ENCODE data around the gene MAPKAPK5.
"Not testable (repeated sequence)": the region's sequence is repeated elsewhere in the genome, so short reads cannot be mapped to it uniquely, and the experiment has no call there.

MAPKAPK5 gene

DNA sequence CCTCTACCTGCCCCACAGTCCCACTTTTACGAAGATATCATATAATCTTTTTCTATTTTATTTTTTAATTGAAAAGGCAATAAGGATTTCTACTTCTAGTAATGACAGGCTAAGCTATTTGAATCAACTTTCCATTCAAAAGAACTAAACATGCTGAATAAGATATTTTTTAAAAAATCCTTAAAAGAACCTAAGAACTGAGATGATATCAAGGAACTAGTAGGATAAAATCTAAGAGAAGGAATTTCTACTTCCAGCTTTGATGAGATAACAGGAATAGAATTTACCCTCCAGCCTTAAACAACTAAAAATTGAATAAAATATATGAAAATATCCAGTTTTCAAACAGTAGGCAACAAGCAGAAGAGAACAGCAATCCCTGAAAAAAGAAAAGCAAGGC, 101.9 kb downstream of the MAPKAPK5 start:
- H3K4me3 ChIP-seq, result no peak overlapping the region
- intact Hi-C loops (cut with DNase I; ENCODE audit: low total_unique reads), result no loop called here
- H3K36me3 ChIP-seq, result no peaks in the 10 kb centered on the region
- TF ChIP-seq, protein P1, sequence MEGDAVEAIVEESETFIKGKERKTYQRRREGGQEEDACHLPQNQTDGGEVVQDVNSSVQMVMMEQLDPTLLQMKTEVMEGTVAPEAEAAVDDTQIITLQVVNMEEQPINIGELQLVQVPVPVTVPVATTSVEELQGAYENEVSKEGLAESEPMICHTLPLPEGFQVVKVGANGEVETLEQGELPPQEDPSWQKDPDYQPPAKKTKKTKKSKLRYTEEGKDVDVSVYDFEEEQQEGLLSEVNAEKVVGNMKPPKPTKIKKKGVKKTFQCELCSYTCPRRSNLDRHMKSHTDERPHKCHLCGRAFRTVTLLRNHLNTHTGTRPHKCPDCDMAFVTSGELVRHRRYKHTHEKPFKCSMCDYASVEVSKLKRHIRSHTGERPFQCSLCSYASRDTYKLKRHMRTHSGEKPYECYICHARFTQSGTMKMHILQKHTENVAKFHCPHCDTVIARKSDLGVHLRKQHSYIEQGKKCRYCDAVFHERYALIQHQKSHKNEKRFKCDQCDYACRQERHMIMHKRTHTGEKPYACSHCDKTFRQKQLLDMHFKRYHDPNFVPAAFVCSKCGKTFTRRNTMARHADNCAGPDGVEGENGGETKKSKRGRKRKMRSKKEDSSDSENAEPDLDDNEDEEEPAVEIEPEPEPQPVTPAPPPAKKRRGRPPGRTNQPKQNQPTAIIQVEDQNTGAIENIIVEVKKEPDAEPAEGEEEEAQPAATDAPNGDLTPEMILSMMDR (IDR thresholded peaks at IDR 0.05), result no peak
- no peak overlapping the region for H3K27ac ChIP-seq
- no peak for DNase-seq
- H3K4me1 ChIP-seq, result no peaks in the 10 kb centered on the region
- no peaks in the 10 kb centered on the region for H3K9me3 ChIP-seq
- no peaks in the 10 kb centered on the region for H3K27me3 ChIP-seq

- DNase-seq; intact Hi-C loops (cut with DNase I; ENCODE audit: low total_unique reads); H3K4me3 ChIP-seq: not testable (repeated sequence)
These were observed 109.1 kb downstream of the MAPKAPK5 start for GRCh38 chr12:111950961-111951676.

More at GRCh38 chr12:111950961-111951676, 109.1 kb downstream of the MAPKAPK5 start:
- not testable (repeated sequence) for H3K36me3 ChIP-seq, H3K9me3 ChIP-seq, H3K27me3 ChIP-seq, H3K27ac ChIP-seq, H3K4me1 ChIP-seq

All from tibial artery (tissue), 4 donors.